ENCODE results near the gene EEF2K.

- TF ChIP-seq, protein P1, sequence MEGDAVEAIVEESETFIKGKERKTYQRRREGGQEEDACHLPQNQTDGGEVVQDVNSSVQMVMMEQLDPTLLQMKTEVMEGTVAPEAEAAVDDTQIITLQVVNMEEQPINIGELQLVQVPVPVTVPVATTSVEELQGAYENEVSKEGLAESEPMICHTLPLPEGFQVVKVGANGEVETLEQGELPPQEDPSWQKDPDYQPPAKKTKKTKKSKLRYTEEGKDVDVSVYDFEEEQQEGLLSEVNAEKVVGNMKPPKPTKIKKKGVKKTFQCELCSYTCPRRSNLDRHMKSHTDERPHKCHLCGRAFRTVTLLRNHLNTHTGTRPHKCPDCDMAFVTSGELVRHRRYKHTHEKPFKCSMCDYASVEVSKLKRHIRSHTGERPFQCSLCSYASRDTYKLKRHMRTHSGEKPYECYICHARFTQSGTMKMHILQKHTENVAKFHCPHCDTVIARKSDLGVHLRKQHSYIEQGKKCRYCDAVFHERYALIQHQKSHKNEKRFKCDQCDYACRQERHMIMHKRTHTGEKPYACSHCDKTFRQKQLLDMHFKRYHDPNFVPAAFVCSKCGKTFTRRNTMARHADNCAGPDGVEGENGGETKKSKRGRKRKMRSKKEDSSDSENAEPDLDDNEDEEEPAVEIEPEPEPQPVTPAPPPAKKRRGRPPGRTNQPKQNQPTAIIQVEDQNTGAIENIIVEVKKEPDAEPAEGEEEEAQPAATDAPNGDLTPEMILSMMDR (IDR thresholded peaks at IDR 0.05; ENCODE audit: low read depth, low read length, poor library complexity, severe bottlenecking) = no peak
- TF ChIP-seq EZH2phosphoT487 (IDR thresholded peaks at IDR 0.05; ENCODE audit: borderline replicate concordance, low read length) = no peak
Measured at GRCh38 chr16:22253272-22253671, 47.2 kb downstream of the EEF2K start.

Measured in DOHH2 (cell line).